SJSA1 (cell line): ENCODE data around the gene DHRS7B. TPM values are rescaled to one million over a fixed set of nuclear protein-coding genes. Genes with fewer than 3 reads are reported as not detected.
"Not testable (repeated sequence)": the region's sequence is repeated elsewhere in the genome, so short reads cannot be mapped to it uniquely, and the experiment has no call there.

Experiments
- DNase-seq, 2 experiments: peaks; one replicate each; pipeline ENCODE4 v3.0.0-alpha.2; 2015 to 2020; ENCODE audit warnings: low spot score in 2 of 2, low read depth in 1 of 2
- H3K27ac ChIP-seq: fragments of 250-450 bp; sonication (Bioruptor Pico); 2 replicates; pipeline ENCODE4 v1.5.1; 2020; ENCODE audit warnings: mild to moderate bottlenecking, moderate library complexity
- H3K27me3 ChIP-seq: fragments of 250-450 bp; sonication (Bioruptor Pico); replicated peaks from 2 replicates; pipeline ENCODE4 v1.5.1; 2020; ENCODE audit warnings: mild to moderate bottlenecking, moderate library complexity
- H3K36me3 ChIP-seq: fragments of 250-450 bp; sonication (Bioruptor Pico); 2 replicates; pipeline ENCODE4 v1.5.1; 2020; ENCODE audit warnings: mild to moderate bottlenecking
- H3K4me1 ChIP-seq: fragments of 250-450 bp; sonication (Bioruptor Pico); replicated peaks from 2 replicates; pipeline ENCODE4 v1.6.1; 2021; ENCODE audit warnings: mild to moderate bottlenecking
- H3K4me3 ChIP-seq: fragments of 250-450 bp; sonication (Bioruptor Pico); 2 replicates; pipeline ENCODE4 v1.5.1; 2020; ENCODE audit warnings: mild to moderate bottlenecking
- H3K9me3 ChIP-seq: fragments of 250-450 bp; sonication (Bioruptor Pico); replicated peaks from 2 replicates; pipeline ENCODE4 v1.5.1; 2020; ENCODE audit warnings: mild to moderate bottlenecking
- total RNA-seq: library from RNA; depleted of rRNA; stranded (reverse); fragments of >200 nt; shearing (Covaris generic); gene quantifications from 2 replicates; pipeline ENCODE4 v1.2.3, GENCODE V29; 2014

Gene DHRS7B
- total RNA-seq, 1 experiment from 2014 or later = 33.8 TPM

DNA sequence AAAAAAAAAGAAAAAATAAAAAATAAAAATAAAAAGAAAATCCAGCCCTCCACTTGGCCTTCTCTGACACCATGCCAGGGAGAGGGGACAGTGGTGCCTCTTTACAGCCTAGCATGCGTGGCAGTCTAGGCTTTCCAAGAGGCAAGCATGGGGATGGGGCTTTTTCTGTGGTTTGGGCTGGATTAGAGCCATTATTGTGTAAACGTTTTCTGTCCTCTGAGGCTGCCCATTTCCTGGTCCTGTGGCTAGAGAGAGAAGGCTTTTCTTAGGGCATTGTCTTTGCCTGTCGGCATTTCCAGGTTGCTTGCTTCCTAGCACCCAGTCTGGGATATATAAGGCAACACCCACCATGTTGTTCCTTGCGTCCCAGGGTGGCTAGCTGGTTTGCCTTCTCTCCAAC lies 2.7 kb upstream of the DHRS7B start:
- H3K4me1 ChIP-seq = peaks cover 12% of the 10 kb centered on the region
- DNase-seq = peak in 1 of 2 experiments; percentile 6
- peaks cover 4% of the 10 kb centered on the region for H3K36me3 ChIP-seq
- no peak overlapping the region for H3K4me3 ChIP-seq
- no peak overlapping the region for H3K27ac ChIP-seq
- peaks cover 4% of the 10 kb centered on the region; the same call in 1 of the 2 replicates for H3K27me3 ChIP-seq
- H3K9me3 ChIP-seq = 0 out of 2 replicates have a peak, but pooled peaks cover 2% of the 10 kb centered on the region

DNA sequence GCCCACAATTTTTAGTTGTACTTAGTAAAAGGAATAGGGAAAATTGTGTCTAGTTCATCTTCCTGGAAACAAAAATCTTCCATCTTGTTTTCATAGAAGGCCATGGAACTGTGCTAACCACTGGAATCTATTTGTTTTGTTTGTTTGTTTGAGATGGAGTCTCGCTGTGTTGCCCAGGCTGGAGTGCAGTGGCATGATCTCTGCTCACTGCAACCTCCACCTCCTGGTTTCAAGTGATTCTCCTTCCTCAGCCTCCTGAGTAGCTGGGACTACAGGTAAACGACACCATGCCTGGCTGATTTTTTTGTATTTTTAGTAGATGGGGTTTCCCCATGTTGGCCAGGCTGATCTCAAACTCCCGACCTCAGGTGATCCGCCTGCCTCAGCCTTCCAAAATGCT lies 2.2 kb upstream of the DHRS7B start:
- not testable (repeated sequence) for H3K36me3 ChIP-seq, H3K27me3 ChIP-seq, H3K9me3 ChIP-seq, H3K4me3 ChIP-seq, H3K27ac ChIP-seq, DNase-seq
- H3K4me1 ChIP-seq = peaks cover 12% of the 10 kb centered on the region

DNA sequence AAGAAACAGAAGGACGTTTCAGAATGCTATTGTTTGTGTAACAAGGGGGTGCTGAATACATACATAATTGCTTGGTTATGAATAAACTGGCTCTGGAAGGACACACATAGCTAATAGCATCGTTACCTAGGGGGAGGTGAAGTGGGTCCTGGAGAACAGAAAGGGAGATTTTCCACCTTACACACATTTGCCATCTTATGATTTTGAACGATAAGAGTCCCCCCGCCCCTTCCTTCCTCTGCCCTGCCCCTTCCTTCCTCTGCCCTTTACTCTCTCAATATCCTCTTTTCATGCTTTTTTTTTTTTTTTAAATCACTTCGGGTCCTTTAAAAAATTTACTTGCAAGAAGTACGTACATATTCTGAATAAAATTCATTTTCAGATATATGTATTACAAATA lies 902 bp upstream of the DHRS7B start:
- no peak for DNase-seq
- peaks cover 12% of the 10 kb centered on the region for H3K4me1 ChIP-seq
- 0 out of 2 replicates have a peak, but pooled peaks cover 2% of the 10 kb centered on the region for H3K9me3 ChIP-seq
- H3K4me3 ChIP-seq = no peak overlapping the region
- no peak overlapping the region for H3K27ac ChIP-seq
- peaks cover 4% of the 10 kb centered on the region for H3K36me3 ChIP-seq
- H3K27me3 ChIP-seq = peaks cover 4% of the 10 kb centered on the region; the same call in 1 of the 2 replicates

DNA sequence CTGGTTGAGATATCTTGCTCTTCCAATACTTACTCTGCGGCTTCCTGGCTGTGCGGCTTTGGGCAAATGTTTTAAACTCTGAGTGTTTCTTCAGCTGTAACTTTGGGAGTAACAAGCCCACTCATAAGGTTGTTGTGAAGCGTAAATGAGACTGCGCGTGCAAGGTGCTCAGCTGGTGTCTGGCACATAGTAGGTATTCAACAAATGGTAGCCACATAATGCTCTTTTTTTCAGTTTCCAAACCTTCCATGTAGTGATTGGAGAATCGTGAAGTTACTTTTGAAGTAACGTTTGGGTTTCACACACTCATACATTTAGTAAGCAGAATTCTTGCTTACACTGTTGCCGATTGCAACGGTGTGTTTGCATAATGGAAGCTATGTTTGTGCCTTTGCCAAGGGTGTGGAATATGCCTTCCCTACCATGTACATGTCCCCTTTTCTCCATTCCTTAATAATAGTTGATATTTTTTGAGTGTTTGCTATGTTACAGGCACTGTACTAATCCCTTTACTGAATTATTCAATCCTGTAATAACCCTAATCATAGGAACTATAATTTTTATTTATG lies 829 bp downstream of the DHRS7B start:
- Histone ChIP-seq H3K9me3 (0 out of 2 replicates have a peak, but pooled peaks cover 2% of the 10 kb centered on the region), H3K27ac (no peak overlapping the region; the same call in 1 of the 2 replicates), H3K4me1 (peaks cover 12% of the 10 kb centered on the region), H3K36me3 (peaks cover 4% of the 10 kb centered on the region), H3K27me3 (no peaks in the 10 kb centered on the region), H3K4me3 (peak overlapping the region; percentile 79)
- no peak for DNase-seq

DNA sequence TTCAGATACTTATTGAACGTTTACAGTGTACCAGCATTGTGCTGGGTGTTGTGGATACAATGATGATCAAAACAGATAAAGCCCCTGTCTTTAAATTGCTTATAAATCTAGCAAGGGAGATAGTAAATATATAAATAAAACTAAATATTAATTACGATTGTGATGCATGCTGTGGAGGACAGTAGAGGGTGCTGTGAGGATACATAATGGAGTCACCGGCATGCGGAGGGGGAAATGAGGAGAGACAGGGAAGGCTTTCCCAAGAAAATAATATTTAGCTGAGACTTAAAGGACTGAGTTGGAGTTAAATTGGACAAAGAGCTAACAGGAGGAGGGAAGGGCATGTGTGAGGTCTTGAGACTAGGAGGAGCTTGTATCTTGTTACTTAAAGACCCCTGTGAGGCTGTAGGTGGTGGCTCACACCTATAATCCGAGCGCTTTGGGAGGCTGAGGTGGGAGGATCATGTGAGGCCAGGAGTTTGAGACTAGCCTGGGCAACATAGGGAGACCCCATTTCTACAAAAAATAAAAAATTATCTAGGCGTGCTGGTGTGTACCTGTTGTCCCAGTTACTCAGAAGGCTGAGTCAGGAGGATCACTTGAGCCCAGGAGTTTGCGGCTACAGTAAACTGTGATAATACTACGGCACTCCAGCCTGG lies 2.4 kb downstream of the DHRS7B start:
- DNase-seq = no peak
- no peaks in the 10 kb centered on the region for H3K27me3 ChIP-seq
- H3K27ac ChIP-seq = no peak overlapping the region

DNA sequence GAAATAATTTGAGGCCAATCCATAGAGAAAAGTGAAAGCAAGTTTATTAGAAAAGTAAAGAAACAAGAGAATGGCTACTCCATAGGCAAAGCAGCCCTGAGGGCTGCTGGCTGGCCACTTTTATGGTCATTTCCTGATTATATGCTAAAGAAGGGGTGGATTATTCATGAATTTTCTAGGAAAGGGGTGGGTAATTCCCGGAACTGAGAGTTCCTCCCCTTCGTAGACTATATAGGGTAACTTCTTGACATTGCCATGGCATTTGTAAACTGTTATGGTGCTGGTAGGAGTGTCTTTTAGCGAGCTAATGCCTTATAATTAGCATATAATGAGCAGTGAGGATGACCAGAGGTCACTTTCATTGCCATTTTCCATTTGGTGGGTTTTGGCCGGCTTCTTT lies 4.4 kb downstream of the DHRS7B start:
- Histone ChIP-seq H3K4me1 (peaks cover 12% of the 10 kb centered on the region), H3K9me3 (0 out of 2 replicates have a peak, but pooled peaks cover 2% of the 10 kb centered on the region), H3K36me3 (peaks cover 4% of the 10 kb centered on the region), H3K4me3 (no peak overlapping the region), H3K27ac (no peak overlapping the region), H3K27me3 (no peaks in the 10 kb centered on the region)
- DNase-seq = no peak

More for the DNA sequence above, 2.4 kb downstream of the DHRS7B start:
- Histone ChIP-seq H3K9me3 (0 out of 2 replicates have a peak, but pooled peaks cover 2% of the 10 kb centered on the region), H3K36me3 (peaks cover 4% of the 10 kb centered on the region), H3K4me3 (no peak overlapping the region), H3K4me1 (peaks cover 12% of the 10 kb centered on the region)

DNA sequence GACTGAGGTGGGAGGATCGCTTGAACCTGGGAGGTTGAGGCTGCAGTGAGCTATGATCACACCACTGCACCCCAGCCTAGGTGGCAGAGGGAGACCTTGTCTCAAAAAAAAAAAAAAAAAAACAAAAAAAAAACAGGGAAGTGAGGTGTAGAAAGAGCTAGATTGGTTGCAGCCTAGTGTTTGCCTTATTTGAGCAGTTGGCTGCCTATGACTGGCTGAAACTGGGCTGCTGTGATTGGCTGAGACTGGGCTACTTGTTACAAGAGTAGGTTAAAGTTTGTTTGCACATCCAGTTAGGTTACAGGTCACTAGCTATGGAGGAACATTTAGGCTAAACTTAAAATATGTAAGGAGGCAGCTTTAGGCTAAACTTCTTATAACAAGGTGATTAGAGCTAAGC lies 5.7 kb downstream of the DHRS7B start:
- H3K36me3 ChIP-seq = no peaks in the 10 kb centered on the region
- peaks cover 8% of the 10 kb centered on the region for H3K4me1 ChIP-seq
- no peak overlapping the region for H3K27ac ChIP-seq
- H3K9me3 ChIP-seq = no peaks in the 10 kb centered on the region
- no peaks in the 10 kb centered on the region for H3K27me3 ChIP-seq
- H3K4me3 ChIP-seq = no peak overlapping the region
- no peak for DNase-seq

DNA sequence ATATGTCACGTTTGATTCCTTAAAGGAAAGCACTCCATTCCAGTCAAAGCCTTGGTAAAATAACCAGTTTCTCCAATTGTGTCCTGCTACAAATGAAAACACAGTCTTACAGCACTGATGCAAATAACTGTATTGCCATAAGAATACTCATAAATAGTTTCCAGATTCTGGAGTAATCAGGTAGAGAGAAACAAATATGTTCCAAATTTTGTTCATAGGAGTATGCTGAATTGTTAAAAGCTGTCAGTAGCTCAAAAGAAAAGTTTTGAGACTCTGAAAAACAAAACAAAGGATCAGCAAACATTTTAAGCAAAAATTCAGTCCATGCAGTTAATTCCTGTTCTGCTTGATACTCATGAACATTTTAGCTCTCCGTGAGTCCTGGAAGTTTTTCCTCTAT lies 7.8 kb downstream of the DHRS7B start:
- H3K4me1 ChIP-seq = no peaks in the 10 kb centered on the region
- H3K27ac ChIP-seq = no peak overlapping the region
- H3K4me3 ChIP-seq = no peak overlapping the region
- no peaks in the 10 kb centered on the region for H3K9me3 ChIP-seq
- H3K27me3 ChIP-seq = no peaks in the 10 kb centered on the region
- DNase-seq = no peak
- H3K36me3 ChIP-seq = no peaks in the 10 kb centered on the region

DNA sequence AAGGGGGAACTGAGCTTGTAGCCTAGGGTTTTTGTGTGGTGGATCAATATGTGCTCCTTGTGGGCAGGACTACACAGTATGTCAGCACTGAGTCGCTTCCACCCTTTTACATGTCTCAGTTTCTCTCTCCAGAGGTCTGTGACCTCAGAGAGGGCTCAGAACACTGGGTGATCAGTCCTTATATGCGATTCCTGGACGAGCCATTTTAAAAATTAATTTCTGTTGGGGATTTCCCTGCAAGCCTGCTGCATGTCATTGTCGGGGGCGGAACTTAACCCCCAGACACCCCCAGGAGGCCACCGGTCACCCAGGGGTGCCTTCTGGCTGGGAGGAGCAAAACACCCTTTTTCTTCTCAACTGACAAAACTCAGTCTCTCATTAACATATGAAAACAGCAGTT lies 14.1 kb downstream of the DHRS7B start:
- Histone ChIP-seq H3K27me3 (no peaks in the 10 kb centered on the region), H3K9me3 (no peaks in the 10 kb centered on the region), H3K36me3 (no peaks in the 10 kb centered on the region), H3K27ac (no peak overlapping the region), H3K4me3 (no peak overlapping the region), H3K4me1 (no peaks in the 10 kb centered on the region)
- no peak for DNase-seq

DNA sequence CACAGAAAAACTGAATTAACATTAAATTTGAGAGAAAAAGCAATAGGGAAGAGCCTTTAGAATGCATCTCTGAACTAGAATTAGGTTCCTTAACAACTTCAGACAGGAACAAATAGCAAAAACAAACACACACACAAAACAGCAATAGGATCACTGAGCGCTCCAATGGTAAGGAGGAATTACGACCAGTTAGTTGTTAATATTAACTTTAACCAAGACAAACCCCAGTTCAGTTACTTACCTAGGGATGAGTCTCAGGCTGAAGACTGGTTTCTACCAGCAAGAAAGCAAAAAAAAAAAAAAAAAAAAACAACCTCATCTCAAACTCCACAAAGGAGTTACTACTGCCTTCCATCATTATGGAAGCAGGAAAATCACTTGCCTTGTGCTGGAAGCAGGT lies 14.6 kb downstream of the DHRS7B start:
- no peaks in the 10 kb centered on the region for H3K27me3 ChIP-seq
- H3K36me3 ChIP-seq = no peaks in the 10 kb centered on the region
- H3K4me3 ChIP-seq = no peak overlapping the region
- no peak for DNase-seq
- H3K4me1 ChIP-seq = no peaks in the 10 kb centered on the region
- no peak overlapping the region for H3K27ac ChIP-seq
- no peaks in the 10 kb centered on the region for H3K9me3 ChIP-seq

DNA sequence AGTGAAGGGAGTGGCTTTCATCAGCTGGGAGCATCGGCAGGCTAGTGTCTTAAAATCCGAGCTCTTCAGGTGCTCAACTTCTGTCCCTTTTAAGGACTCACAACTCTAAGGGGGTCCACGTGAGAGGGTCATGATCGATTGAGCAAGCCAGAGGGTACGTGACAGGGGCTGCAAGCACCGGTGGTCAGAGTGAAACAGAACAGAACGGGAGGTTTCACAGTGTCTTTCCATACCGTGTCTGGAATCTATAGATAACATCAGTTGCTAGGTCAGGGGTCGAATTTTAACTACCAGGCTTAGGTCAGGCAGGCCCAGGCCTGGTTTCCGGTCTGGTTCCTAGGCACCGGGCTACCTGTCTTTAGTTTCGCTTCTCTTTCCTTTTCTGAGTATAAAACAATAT lies 15.3 kb downstream of the DHRS7B start:
- DNase-seq, H3K4me3 ChIP-seq, H3K4me1 ChIP-seq, H3K27me3 ChIP-seq, H3K36me3 ChIP-seq, H3K27ac ChIP-seq, H3K9me3 ChIP-seq: not testable (repeated sequence)

DNA sequence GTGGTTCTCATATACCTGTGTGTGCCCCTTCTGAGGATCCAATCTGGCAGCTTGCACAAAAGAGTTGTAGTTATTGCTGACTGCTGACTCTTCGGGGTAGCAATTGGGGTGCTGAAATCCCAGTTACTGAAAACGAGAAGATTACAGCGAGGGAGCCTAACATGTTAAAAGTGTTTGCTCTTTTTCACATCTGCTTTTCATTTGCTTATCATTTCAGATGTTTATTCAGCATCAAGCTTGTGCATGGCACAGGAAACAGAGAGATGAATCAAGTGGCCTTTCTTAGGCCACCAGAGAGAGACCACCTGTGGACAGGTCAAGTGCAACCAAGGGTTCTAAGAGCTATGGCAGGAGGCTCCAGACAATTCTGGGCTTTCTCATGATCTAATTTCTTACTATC lies 16.9 kb downstream of the DHRS7B start:
- H3K4me1 ChIP-seq = no peaks in the 10 kb centered on the region
- no peaks in the 10 kb centered on the region for H3K27me3 ChIP-seq
- H3K9me3 ChIP-seq = no peaks in the 10 kb centered on the region
- no peak overlapping the region for H3K27ac ChIP-seq
- H3K4me3 ChIP-seq = no peak overlapping the region
- H3K36me3 ChIP-seq = no peaks in the 10 kb centered on the region
- DNase-seq = no peak

DNA sequence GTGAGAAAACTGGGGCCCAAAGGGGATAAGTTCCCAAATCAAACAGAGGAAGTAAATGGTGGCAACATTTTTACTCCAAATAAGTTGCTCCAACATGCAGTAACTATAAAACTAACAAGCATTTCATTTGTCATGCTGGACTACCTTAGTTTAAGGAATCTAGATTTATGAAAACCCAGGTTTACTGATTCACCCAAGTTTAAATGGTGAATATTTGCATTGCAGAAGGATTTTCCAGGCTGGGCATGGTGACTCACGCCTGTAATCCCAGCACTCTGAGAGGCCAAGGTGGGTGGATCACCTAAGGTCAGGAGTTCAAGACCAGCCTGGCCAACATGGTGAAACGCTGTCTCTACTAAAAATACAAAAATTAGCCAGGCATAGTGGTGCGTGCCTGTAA lies 17.5 kb downstream of the DHRS7B start:
- DNase-seq, H3K36me3 ChIP-seq, H3K4me1 ChIP-seq, H3K9me3 ChIP-seq, H3K27me3 ChIP-seq, H3K27ac ChIP-seq, H3K4me3 ChIP-seq: not testable (repeated sequence)

DNA sequence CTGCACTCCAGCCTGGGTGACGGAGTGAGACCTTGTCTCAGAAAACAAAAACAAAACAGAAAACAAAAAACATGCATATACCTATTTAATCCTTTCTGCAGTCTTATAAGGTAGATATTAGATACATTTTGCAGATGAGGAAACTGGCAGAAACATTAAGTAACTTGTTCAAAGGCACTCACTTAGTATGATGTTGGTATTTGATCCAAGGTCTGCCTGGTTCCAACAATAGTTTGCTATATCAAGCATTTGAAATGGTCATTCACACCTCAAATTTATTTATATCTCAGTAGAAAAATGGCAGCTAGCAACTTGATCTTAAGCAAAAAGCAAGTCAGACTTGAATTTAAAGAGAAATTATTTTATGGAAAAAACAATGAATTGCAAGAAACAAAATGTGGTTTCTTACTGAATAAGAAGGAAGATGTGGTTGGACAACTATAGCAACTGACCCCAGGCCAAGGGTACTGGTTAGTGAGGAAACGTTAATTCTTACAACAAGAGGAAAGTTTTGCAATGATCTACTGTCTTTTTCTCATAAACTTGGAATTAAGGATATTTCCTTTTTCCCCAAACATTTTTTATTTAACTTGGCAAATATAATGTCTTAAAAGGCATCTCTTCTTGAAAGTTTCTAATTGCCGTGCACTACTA lies 19.7 kb downstream of the DHRS7B start:
- no peaks in the 10 kb centered on the region for H3K9me3 ChIP-seq
- no peaks in the 10 kb centered on the region for H3K36me3 ChIP-seq
- H3K27me3 ChIP-seq = no peaks in the 10 kb centered on the region
- no peak overlapping the region for H3K4me3 ChIP-seq
- no peak overlapping the region for H3K27ac ChIP-seq
- no peak for DNase-seq
- H3K4me1 ChIP-seq = no peaks in the 10 kb centered on the region
